Stromal cell of bone marrow (primary cell): Measurements from ENCODE around the gene SCAPER.

Experiments
- DNase-seq: peaks from one replicate; pipeline ENCODE4 v3.0.0-alpha.2; 2012; ENCODE audit warnings: low read depth

SCAPER gene

GRCh38 chr15:76905013-76905839, at the start of gene SCAPER:
TSS of gene SCAPER (minus strand) at chr15:76905340. CDS start at chr15:76883817, 21,523 bp downstream.
- DNase-seq: peak; percentile 67

DNA sequence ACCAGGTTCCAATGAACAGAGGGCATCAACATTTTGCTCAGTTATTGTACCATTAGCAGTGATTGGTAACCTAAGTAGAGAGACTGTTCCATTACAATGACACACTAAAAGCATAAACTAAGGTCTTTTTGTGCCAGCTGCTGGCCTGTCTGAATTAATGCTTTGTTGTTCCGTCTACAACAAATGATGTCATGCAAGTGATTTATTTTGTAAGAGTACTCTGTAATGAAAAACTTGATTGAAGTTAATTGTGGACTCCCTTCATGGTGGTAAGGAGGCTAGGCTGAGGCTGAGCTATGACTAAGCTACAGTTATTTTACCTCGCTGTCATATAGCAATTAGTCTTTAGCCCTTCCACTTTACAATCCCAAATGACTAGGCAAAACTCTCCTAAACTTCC, 49.6 kb upstream of the SCAPER start:
- no peak for DNase-seq

DNA sequence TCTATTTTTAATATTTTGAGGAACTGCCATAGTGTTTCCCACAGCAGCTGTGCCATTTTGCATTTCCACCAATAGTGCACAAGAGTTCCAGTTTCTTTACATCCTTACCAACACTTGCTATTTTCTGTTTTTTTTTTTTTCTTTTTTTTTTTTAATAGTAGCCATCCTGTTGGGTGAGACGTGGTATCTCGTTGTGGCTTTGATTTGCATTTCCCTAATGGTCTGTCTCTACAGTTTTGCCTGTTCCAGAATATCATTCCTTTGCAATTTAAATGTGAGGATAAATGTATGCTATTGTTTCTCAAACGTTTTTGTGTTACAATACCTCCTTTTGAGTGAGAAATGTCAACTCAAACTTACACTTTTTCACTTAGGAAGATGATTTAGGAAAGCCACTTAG, 48.8 kb upstream of the SCAPER start:
- no peak for DNase-seq

GRCh38 chr15:76951220-76951619, 46.1 kb upstream of the SCAPER start:
- no peak for DNase-seq

DNA sequence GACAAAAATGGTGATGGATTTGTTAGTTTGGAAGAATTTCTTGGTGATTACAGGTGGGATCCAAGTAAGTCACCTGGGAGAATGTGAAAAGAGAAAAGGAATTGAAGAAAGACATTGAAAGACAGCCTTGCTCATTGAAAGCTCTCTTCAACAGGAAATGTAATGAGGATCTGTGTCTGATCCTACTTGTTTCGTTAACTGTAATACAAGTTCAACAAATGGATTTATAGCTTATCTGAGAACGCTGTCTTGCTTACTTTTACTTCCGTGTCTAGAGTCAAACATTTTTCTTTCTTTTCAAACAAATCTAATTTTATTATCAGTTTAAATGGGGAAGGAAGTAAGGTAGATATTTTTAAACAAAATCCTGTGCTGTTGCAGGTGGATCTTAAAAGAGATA, 42.3 kb upstream of the SCAPER start:
- DNase-seq: no peak

DNA sequence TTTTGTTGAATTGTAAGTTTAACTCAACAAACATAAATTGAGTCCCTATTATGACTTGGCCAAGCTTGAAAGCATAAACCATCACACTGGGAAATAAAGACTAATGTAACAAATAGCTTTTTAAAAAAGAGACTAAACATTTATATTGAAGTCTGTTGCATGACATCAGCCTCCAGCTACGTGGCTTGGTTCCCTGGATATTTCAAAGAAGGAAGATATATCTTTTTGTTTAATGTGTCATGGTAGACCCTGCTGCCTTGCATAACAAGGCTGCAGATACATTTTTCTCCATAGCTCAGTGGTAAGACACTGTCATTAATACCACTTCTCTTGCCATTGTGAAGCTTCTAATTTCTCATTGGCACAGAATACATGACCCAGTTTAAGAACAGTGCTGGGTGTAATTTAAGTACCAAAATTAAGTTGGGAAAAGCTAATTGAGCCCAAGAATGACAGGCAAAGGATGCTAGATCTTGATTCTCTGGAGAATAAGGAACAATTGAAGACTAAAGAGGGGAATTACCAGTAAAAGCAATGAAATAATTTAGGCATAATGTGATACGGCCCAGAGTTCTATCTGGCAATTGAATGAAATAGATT, 40.5 kb upstream of the SCAPER start:
- DNase-seq: no peak

- no peak for DNase-seq
Measured at GRCh38 chr15:76942331-76942730, 37.2 kb upstream of the SCAPER start.

DNA sequence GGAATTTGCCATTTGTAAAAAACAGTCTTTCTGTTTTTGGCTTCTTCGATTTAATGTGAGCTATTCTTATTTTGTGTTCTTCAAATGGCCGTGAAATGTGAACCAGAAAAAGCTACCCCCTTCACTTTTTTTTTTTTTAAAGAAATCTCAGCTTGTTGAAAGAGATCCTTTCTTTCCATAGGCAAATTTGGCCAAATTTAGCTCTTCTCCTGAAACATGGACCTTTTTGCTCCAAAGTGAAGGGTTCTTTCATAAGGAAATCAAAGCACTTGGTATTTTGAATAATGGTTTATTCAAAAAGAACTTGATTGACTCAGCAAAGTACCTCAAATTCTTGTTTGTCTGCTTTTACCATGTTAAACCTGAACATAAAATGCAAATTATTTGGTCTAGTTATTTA, 36.5 kb upstream of the SCAPER start:
- no peak for DNase-seq

- no peak for DNase-seq
Measured at GRCh38 chr15:76939715-76940114, 34.6 kb upstream of the SCAPER start.

GRCh38 chr15:76938752-76939151, 33.6 kb upstream of the SCAPER start:
- no peak for DNase-seq

GRCh38 chr15:76936671-76937070, 31.5 kb upstream of the SCAPER start:
- no peak for DNase-seq

GRCh38 chr15:76935620-76936019, 30.5 kb upstream of the SCAPER start:
- no peak for DNase-seq

DNA sequence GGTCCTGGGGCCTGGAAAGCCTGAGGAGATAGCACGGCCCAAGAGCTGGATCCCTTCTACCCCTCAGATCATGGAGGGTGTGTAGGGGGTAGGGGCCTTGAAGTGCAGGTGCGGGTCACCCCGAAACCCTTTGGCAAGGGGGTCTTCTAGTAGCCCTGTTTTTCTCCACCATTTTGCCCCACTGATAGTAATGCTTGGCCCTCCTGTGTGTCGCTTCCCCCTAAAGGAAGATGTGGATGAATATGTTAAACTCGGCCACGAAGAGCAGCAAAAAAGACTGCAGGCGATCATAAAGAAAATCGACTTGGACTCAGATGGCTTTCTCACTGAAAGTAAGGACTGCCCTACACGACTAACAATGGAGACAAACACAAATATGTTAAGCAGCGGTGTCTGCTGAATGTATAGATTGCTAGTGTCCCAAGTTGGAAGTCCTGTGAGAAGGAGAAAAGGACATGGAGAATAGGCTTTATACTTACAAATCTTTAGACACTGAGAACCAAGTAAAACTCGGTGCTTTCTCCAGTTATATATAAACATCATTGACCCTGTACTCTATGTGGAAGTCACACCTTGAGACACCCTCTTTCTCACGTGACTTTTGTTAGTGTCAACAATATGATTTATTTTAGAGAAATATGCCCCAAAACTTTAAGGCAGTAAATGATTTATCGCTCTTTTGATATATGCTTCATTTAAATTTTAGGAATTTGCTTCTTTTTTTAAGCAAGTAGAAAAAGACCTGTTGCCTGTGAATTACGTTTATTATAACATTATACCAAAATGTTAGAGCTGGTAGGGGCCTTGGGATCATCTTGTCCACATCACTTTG, 27.2 kb upstream of the SCAPER start:
- DNase-seq: no peak

- peak; percentile 89 for DNase-seq
Measured at GRCh38 chr15:76931397-76932134, 26.4 kb upstream of the SCAPER start, which contains the start of gene RCN2. TSS of gene RCN2 (plus strand) at chr15:76931749. CDS start at chr15:76931842, 93 bp downstream.

DNA sequence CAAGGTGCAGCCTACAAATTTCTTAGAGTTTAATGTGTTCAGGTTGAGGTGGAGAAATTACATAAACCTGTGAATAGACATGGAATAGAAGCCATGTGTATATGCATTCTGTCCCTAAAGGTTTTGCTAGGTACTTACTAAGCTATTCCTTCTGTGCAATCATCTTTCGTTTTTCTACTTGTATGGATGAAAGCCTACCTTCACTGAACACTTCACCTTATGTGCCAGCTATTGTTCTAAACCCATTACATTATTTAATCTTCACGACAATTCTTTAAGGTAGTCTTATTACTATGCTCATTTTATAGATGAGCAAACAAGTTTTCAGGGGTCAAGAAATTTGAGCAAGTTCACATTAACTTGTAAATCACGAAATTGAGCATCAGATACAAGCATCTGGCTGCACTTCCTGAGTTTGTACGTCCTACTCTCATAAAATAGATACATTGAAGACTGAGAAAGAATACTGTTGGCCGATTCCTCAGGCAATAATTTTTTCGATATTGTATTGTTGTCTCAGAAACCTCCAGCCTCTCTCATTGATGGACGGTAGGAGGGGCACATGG, 25.8 kb upstream of the SCAPER start:
- no peak for DNase-seq

GRCh38 chr15:76929011-76929760, 24.0 kb upstream of the SCAPER start:
- no peak for DNase-seq

- DNase-seq: no peak
Measured at GRCh38 chr15:76928201-76928600, 23.1 kb upstream of the SCAPER start.

- DNase-seq: no peak
Measured at GRCh38 chr15:76916369-76916768, 11.2 kb upstream of the SCAPER start.

GRCh38 chr15:76913737-76914136, 8.6 kb upstream of the SCAPER start:
- no peak for DNase-seq

GRCh38 chr15:76912430-76912829, 7.3 kb upstream of the SCAPER start:
- no peak for DNase-seq

- DNase-seq: no peak
Measured at GRCh38 chr15:76905855-76906254, 715 bp upstream of the SCAPER start.
